Uterus (tissue), 2 donors: ENCODE results near the gene NCAPD3.

Source experiments
- POLR2A ChIP-seq, 2 donors: fragments of 450-650 bp; IDR thresholded peaks; one replicate each; pipeline ENCODE4 v1.6.1; 2016; ENCODE audit warnings: antibody characterized with exemption in 2 of 2, mild to moderate bottlenecking in 1 of 2, moderate library complexity in 1 of 2
- TF ChIP-seq, protein P1 (sequence below), 4 experiments: fragments of 200-600 bp in 2 of 4; fragments of 450-650 bp in 2 of 4; sonication (generic) in 2 of 4; IDR thresholded peaks; one replicate each; pipeline ENCODE4 v1.5.1; 2016 to 2019; ENCODE audit warnings: antibody characterized with exemption in 4 of 4, mild to moderate bottlenecking in 2 of 4, moderate library complexity in 1 of 4

DNA sequence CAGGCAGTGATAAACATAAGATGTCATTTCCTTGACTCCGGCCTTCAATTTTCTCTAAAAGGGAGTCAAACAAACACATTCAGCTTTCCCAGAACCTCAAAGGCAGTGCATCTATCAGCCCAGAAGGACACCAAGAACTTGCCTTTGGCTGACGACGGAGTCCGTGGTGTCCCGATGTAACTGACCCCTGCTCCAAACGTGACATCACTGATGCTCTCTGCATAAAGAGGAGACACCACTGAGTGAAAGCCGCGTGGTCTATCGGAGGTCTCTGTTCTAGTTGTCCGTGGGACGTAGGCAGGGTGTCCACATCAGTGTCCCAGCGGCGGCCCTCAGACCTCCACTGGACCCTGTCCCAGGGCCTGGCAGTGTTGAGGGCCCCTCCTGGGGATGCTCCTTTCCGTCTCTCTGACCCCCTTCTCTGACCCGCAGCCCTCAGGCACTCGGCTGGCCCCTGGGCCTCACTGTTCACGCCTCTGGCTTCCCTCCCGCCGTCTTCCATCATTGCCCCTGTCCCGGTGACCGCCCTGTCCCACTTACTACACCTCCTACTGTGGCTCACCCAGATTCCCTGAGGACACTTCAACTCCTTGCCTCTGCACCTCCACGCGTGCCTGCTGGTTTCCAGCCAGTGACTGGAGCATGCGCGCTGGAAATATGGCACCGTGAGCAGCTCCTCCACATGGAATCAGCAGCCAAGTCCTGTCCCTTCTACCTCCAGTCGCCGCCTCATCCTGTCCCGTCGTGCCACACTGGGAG lies 70.4 kb downstream of the NCAPD3 start:
- no peak for TF ChIP-seq POLR2A (IDR thresholded peaks at IDR 0.05)
- TF ChIP-seq, protein P1, sequence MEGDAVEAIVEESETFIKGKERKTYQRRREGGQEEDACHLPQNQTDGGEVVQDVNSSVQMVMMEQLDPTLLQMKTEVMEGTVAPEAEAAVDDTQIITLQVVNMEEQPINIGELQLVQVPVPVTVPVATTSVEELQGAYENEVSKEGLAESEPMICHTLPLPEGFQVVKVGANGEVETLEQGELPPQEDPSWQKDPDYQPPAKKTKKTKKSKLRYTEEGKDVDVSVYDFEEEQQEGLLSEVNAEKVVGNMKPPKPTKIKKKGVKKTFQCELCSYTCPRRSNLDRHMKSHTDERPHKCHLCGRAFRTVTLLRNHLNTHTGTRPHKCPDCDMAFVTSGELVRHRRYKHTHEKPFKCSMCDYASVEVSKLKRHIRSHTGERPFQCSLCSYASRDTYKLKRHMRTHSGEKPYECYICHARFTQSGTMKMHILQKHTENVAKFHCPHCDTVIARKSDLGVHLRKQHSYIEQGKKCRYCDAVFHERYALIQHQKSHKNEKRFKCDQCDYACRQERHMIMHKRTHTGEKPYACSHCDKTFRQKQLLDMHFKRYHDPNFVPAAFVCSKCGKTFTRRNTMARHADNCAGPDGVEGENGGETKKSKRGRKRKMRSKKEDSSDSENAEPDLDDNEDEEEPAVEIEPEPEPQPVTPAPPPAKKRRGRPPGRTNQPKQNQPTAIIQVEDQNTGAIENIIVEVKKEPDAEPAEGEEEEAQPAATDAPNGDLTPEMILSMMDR (IDR thresholded peaks at IDR 0.05) = no peak
